Chondrocyte (in vitro differentiated cells): Measurements from ENCODE around the gene PPP1R3G. TPM values are rescaled to one million over a fixed set of nuclear protein-coding genes. Genes with fewer than 3 reads are reported as not detected.
A peak's percentile ranks its signal among the peaks of the same experiment; 100 is the strongest.

Experiments
- DNase-seq: peaks from one replicate; pipeline ENCODE4 v3.0.0; 2021; ENCODE audit warnings: mixed read lengths, low spot score
- H3K27ac Mint-ChIP-seq: one replicate; pipeline ENCODE4 v1.8.0; 2021; ENCODE audit warnings: mild to moderate bottlenecking, moderate library complexity, mixed read lengths; ENCODE audit not compliant: unreplicated experiment
- H3K27me3 Mint-ChIP-seq: 2 replicates; pipeline ENCODE4 v1.8.0; 2021; ENCODE audit warnings: low read depth, mixed read lengths
- H3K36me3 Mint-ChIP-seq: 2 replicates; pipeline ENCODE4 v1.8.0; 2021; ENCODE audit warnings: low read depth, mixed read lengths
- H3K4me1 Mint-ChIP-seq: 2 replicates; pipeline ENCODE4 v1.8.0; 2021; ENCODE audit warnings: low read depth, mild to moderate bottlenecking, mixed read lengths
- H3K4me3 Mint-ChIP-seq: one replicate; pipeline ENCODE4 v1.8.0; 2021; ENCODE audit warnings: mild to moderate bottlenecking, moderate library complexity, mixed read lengths; ENCODE audit not compliant: unreplicated experiment
- H3K9me3 Mint-ChIP-seq: 2 replicates; pipeline ENCODE4 v1.8.0; 2021; ENCODE audit warnings: low read depth, mixed read lengths
- total RNA-seq: library from RNA; stranded (reverse); gene quantifications from 3 replicates; pipeline ENCODE4 v1.2.1, GENCODE V29; 2021
- TF ChIP-seq, protein P1 (sequence below): fragments of 200-600 bp; sonication (generic); IDR thresholded peaks from 2 replicates; pipeline ENCODE4 v1.5.0; 2021; ENCODE audit warnings: antibody characterized with exemption, mild to moderate bottlenecking, moderate library complexity

PPP1R3G gene
- total RNA-seq, 1 donor from 2014 or later: 2.6 TPM

DNA sequence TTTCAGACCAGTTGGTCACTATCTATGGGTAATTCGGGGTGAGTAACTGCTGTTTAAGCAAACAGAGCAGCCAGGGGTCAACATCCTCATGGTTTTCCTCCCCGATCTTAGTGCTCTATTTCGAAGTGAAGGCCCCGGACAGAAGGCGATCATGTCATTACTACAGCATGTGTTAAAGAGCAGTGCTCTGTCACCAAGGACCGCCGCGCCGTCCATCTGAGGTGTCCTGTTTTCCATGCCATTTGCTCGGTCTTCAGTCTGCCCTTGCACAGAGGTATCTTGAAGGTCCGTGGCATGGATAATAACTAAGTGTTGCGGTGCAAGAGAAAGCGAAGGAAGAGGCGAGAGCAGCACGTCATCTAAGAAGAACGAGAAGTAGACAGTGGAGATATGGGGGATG lies 25.1 kb downstream of the PPP1R3G start:
- Mint-ChIP-seq H3K4me3 (no peak overlapping the region), H3K27ac (no peak overlapping the region), H3K36me3 (peaks cover 2% of the 10 kb centered on the region), H3K27me3 (no peaks in the 10 kb centered on the region), H3K9me3 (no peaks in the 10 kb centered on the region), H3K4me1 (peaks cover 4% of the 10 kb centered on the region)
- DNase-seq: no peak
- TF ChIP-seq, protein P1, sequence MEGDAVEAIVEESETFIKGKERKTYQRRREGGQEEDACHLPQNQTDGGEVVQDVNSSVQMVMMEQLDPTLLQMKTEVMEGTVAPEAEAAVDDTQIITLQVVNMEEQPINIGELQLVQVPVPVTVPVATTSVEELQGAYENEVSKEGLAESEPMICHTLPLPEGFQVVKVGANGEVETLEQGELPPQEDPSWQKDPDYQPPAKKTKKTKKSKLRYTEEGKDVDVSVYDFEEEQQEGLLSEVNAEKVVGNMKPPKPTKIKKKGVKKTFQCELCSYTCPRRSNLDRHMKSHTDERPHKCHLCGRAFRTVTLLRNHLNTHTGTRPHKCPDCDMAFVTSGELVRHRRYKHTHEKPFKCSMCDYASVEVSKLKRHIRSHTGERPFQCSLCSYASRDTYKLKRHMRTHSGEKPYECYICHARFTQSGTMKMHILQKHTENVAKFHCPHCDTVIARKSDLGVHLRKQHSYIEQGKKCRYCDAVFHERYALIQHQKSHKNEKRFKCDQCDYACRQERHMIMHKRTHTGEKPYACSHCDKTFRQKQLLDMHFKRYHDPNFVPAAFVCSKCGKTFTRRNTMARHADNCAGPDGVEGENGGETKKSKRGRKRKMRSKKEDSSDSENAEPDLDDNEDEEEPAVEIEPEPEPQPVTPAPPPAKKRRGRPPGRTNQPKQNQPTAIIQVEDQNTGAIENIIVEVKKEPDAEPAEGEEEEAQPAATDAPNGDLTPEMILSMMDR: no peak

DNA sequence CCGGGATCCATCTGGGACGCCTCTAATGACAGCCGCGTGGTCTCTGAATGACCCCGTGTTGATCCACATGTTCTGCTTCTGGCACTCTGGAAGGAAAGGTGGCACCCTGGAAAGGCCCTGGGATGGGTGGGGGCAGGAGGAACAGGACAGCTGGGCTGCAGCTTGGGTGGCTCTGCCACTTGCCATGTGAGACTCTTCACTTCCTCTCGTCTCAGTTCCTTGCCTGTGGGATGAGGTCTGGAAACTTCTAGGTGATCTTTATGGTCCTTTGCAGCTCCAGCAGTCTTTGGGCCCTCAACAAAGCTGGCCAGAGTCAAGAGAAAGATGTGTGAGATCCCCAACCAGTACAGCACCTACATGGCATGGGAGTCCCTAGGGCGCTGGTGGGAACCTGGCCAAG lies 26.5 kb downstream of the PPP1R3G start:
- DNase-seq: no peak
- no peak overlapping the region for H3K4me3 Mint-ChIP-seq
- TF ChIP-seq, protein P1: no peak
- H3K4me1 Mint-ChIP-seq: peaks cover 4% of the 10 kb centered on the region
- H3K36me3 Mint-ChIP-seq: peaks cover 2% of the 10 kb centered on the region
- no peak overlapping the region for H3K27ac Mint-ChIP-seq
- H3K27me3 Mint-ChIP-seq: no peaks in the 10 kb centered on the region
- H3K9me3 Mint-ChIP-seq: no peaks in the 10 kb centered on the region

DNA sequence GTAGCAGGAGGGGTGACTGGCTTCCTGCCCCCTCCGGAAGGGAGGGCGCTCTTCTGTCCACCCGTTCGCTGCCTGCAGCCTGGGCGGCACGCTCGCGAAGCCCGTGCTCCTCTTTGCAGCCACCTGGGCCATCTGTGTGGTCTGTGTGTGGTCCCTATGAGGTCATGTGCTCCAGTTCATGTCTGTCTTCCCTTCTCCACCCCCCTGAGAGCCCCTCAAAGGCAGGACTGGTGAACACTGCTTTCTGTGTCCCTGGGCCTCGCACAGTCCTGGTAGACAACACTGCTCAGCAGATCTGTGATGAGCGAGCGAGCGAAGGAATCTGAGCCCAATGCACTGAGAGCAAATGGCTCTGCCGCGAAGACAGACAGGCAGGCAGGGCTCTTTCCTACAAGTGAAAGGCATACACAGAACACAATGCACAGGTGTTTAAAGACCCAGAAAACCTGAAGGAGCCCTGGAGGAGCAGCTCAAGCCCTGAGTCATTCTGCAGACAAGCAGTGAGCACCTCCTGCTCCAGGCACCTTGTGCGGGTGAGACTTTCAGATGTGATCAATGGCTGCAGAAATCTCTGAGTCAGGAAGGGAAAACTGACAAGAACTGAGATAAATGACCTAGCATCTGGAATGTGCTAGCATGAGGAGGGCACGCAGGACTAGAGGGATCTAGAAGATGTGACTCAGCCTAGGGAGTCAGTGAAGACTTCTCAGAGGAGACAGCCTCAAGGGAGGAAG lies 27.1 kb downstream of the PPP1R3G start:
- H3K4me1 Mint-ChIP-seq: peaks cover 4% of the 10 kb centered on the region
- no peak overlapping the region for H3K4me3 Mint-ChIP-seq
- no peak for DNase-seq
- no peaks in the 10 kb centered on the region for H3K27me3 Mint-ChIP-seq
- no peaks in the 10 kb centered on the region for H3K9me3 Mint-ChIP-seq
- H3K27ac Mint-ChIP-seq: no peak overlapping the region
- TF ChIP-seq, protein P1: no peak
- H3K36me3 Mint-ChIP-seq: peaks cover 2% of the 10 kb centered on the region

- TF ChIP-seq, protein P1: no peak
- peaks cover 4% of the 10 kb centered on the region for H3K4me1 Mint-ChIP-seq
- H3K9me3 Mint-ChIP-seq: no peaks in the 10 kb centered on the region
- H3K27me3 Mint-ChIP-seq: no peaks in the 10 kb centered on the region
- no peak overlapping the region for H3K4me3 Mint-ChIP-seq
- H3K36me3 Mint-ChIP-seq: peaks cover 2% of the 10 kb centered on the region
- DNase-seq: no peak
- H3K27ac Mint-ChIP-seq: no peak overlapping the region
Observed at GRCh38 chr6:5113096-5113495, 28.0 kb downstream of the PPP1R3G start.

DNA sequence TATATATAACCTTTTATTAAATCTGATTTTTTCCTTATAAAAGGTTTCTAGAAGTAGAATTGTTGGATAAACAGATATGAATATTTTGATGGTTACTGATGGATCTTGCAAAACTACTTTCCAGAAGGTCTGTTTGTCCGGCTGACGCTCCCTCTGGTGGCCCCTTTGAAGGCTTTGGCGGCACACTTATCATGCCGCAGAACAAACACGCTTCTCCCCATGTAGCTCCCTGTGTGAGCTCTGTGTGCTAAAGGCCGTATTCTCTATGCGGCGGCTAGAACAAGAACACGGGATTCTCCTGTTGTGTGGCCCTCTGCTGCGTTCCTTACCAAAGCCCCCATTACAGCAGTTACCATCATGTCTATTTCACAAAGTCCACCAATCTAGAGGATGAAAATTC lies 30.0 kb downstream of the PPP1R3G start:
- no peaks in the 10 kb centered on the region for H3K27me3 Mint-ChIP-seq
- TF ChIP-seq, protein P1: peak; percentile 44
- peaks cover 2% of the 10 kb centered on the region for H3K36me3 Mint-ChIP-seq
- H3K4me3 Mint-ChIP-seq: no peak overlapping the region
- H3K27ac Mint-ChIP-seq: no peak overlapping the region
- peaks cover 4% of the 10 kb centered on the region for H3K4me1 Mint-ChIP-seq
- no peak for DNase-seq
- no peaks in the 10 kb centered on the region for H3K9me3 Mint-ChIP-seq
